ENCODE data around the gene UNC5B.

GRCh38 chr10:71260622-71261325, 48.4 kb downstream of the UNC5B start:
- peak in 1 of 2 donors; percentile 16 for TF ChIP-seq CTCF (conservative IDR thresholded peaks at IDR 0.05 in 1 of 2, IDR thresholded peaks at IDR 0.05 in 1 of 2; ENCODE audit: low read depth in 1 of 2, low read length in 2 of 2)
- no peak for TF ChIP-seq EZH2 (IDR thresholded peaks at IDR 0.05; ENCODE audit: low read length, missing control alignments)

Data from fibroblast of lung (primary cell).